Testis (tissue), 3 donors: ENCODE measurements around the gene CYB5B. TPM values are rescaled to one million over a fixed set of nuclear protein-coding genes. Genes with fewer than 3 reads are reported as not detected.

Source experiments
- DNase-seq: peaks from one replicate; pipeline ENCODE4 v3.0.0-alpha.2; 2019
- H3K27ac ChIP-seq, 2 donors: fragments of 200-600 bp; sonication (generic); one replicate each; pipeline ENCODE4 v1.5.1; 2019
- H3K27me3 ChIP-seq: fragments of 200-600 bp; sonication (generic); one replicate; pipeline ENCODE4 v1.5.1; 2019
- H3K36me3 ChIP-seq: fragments of 200-600 bp; sonication (generic); one replicate; pipeline ENCODE4 v1.5.1; 2017; ENCODE audit warnings: low read depth; ENCODE audit errors: missing control alignments
- H3K4me1 ChIP-seq: fragments of 200-600 bp; sonication (generic); one replicate; pipeline ENCODE4 v1.5.1; 2019
- H3K4me3 ChIP-seq, 2 donors: fragments of 200-600 bp; sonication (generic); one replicate each; pipeline ENCODE4 v1.5.1; 2017 to 2019
- H3K9me3 ChIP-seq: fragments of 200-600 bp; sonication (generic); one replicate; pipeline ENCODE4 v1.5.1; 2017
- POLR2A ChIP-seq: fragments of 450-650 bp; IDR thresholded peaks from one replicate; pipeline ENCODE4 v1.6.1; 2017; ENCODE audit warnings: antibody characterized with exemption, mild to moderate bottlenecking, moderate library complexity
- WGBS, 2 donors: methylation state at CpG; one replicate each; pipeline ENCODE4 v1.1.5; 2018; 5-methylcytosine and 5-hydroxymethylcytosine counted together
- intact Hi-C: fragments of 100-400 bp; cut with DNase I; formaldehyde crosslinking; loops from one replicate; pipeline ENCODE4 v1.15.1; 2023; ENCODE audit warnings: low total_unique reads
- polyA plus RNA-seq: library from polyadenylated mRNA; stranded (reverse); fragments of 350-450 nt; fragmentation: Illumina TruSeq; extraction: RNeasy Lipid Tissue Mini Kit (QIAGEN cat#74804); gene quantifications from one replicate; pipeline ENCODE4 v1.2.3, GENCODE V29; 2014; ENCODE audit warnings: low read depth, low replicate concordance; ENCODE audit not compliant: insufficient read depth
- total RNA-seq, 2 donors: library from RNA; depleted of rRNA; stranded (reverse); fragments of >200 nt; gene quantifications; one replicate each; pipeline ENCODE4 v1.2.3, GENCODE V29; 2016
- TF ChIP-seq, protein P1 (sequence below), 3 experiments: fragments of 450-650 bp in 2 of 3; fragments of 200-600 bp in 1 of 3; sonication (generic) in 1 of 3; IDR thresholded peaks; one replicate each; pipeline ENCODE4 v1.5.1; 2016 to 2019; ENCODE audit warnings: antibody characterized with exemption in 3 of 3, mild to moderate bottlenecking in 2 of 3, moderate library complexity in 1 of 3

CYB5B gene
- total and polyA plus RNA-seq, 3 donors from 2014 or later = 65.8 to 91.9 (median 85.0) TPM

DNA sequence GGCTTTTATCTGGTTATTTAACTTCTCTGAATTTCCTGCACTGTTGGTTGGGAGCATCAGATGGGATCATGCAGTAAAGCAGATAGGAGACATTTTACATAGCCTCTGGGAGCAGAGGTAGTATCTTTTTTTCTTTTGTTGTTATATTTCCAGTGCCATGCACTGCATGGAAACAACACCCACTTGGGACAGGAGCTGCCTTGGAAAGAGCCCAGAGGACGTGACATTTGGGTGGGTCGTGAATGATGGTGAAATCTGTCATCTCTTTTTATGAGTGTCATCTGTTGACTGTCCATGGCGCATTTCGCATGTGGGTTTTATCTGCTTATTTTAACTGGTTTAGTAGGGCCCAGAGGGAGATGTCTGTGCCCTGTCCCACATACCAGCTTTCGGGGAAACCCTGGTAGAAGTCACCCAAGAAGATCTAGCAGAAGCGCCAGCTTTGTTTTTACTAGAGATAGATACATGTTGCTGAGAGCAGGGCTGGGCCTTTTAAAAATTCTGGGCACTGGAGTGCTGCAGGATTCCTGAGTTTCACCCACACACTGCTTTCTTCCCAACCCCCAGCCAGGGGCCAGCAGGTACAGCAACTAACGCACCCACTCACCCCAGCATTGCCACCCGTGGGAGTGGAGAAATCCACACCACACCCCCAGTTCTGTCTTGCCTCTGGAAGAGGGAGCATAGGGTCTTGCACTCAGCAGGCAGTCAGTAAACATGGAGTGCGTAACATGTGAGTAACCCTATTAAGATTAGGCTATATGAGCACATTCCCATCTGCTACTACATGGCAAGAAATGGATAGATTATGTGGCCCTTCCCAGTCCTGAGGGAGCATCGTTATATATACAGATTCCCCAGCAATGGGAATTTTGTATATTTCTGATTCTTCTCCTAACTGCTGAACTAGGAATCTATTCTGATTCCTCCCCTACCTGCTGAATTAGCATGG, 30.2 kb upstream of the CYB5B start:
- H3K4me1 ChIP-seq = peaks cover 7% of the 10 kb centered on the region
- no peaks in the 10 kb centered on the region for H3K9me3 ChIP-seq
- no peaks in the 10 kb centered on the region for H3K36me3 ChIP-seq
- TF ChIP-seq, protein P1, sequence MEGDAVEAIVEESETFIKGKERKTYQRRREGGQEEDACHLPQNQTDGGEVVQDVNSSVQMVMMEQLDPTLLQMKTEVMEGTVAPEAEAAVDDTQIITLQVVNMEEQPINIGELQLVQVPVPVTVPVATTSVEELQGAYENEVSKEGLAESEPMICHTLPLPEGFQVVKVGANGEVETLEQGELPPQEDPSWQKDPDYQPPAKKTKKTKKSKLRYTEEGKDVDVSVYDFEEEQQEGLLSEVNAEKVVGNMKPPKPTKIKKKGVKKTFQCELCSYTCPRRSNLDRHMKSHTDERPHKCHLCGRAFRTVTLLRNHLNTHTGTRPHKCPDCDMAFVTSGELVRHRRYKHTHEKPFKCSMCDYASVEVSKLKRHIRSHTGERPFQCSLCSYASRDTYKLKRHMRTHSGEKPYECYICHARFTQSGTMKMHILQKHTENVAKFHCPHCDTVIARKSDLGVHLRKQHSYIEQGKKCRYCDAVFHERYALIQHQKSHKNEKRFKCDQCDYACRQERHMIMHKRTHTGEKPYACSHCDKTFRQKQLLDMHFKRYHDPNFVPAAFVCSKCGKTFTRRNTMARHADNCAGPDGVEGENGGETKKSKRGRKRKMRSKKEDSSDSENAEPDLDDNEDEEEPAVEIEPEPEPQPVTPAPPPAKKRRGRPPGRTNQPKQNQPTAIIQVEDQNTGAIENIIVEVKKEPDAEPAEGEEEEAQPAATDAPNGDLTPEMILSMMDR (IDR thresholded peaks at IDR 0.05) = no peak
- TF ChIP-seq POLR2A = no peak
- no peak for DNase-seq
- WGBS, 2 donors = 83 to 87% methylated on average over 10 of the region's 10 CpGs
- intact Hi-C loops = loop anchor here (10.0 kb wide), 1 partner anchor 361 kb away; the partner anchor contains the start of gene NOB1
- H3K27ac ChIP-seq = no peak overlapping the region
- no peaks in the 10 kb centered on the region for H3K27me3 ChIP-seq
- H3K4me3 ChIP-seq = no peak overlapping the region

DNA sequence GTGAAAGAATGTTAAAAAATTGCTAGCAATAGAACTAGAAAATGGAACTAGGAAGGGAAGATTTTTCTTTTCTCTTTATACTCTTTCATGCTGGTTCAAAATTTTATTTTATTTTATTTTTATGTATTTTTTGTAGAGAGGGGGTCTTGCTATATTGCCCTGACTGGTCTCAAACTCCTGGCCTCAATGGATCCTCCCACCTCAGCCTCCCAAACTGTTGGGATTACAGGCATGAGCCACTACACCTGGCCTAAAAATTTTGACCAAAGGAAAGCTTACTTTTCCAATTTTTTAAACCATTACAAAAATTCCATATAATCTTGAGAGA, 28.6 kb upstream of the CYB5B start:
- TF ChIP-seq POLR2A = no peak
- TF ChIP-seq, protein P1 (IDR thresholded peaks at IDR 0.05) = no peak
- H3K27me3 ChIP-seq = no peaks in the 10 kb centered on the region
- H3K4me1 ChIP-seq = peaks cover 7% of the 10 kb centered on the region
- intact Hi-C loops = loop anchor here (10.0 kb wide), 1 partner anchor 359 kb away; the partner anchor contains the start of gene NOB1
- H3K27ac ChIP-seq = peak overlapping the region in 1 of 2 donors; percentile 86
- DNase-seq = no peak
- H3K4me3 ChIP-seq = no peak overlapping the region
- H3K9me3 ChIP-seq = no peaks in the 10 kb centered on the region
- H3K36me3 ChIP-seq = no peaks in the 10 kb centered on the region

DNA sequence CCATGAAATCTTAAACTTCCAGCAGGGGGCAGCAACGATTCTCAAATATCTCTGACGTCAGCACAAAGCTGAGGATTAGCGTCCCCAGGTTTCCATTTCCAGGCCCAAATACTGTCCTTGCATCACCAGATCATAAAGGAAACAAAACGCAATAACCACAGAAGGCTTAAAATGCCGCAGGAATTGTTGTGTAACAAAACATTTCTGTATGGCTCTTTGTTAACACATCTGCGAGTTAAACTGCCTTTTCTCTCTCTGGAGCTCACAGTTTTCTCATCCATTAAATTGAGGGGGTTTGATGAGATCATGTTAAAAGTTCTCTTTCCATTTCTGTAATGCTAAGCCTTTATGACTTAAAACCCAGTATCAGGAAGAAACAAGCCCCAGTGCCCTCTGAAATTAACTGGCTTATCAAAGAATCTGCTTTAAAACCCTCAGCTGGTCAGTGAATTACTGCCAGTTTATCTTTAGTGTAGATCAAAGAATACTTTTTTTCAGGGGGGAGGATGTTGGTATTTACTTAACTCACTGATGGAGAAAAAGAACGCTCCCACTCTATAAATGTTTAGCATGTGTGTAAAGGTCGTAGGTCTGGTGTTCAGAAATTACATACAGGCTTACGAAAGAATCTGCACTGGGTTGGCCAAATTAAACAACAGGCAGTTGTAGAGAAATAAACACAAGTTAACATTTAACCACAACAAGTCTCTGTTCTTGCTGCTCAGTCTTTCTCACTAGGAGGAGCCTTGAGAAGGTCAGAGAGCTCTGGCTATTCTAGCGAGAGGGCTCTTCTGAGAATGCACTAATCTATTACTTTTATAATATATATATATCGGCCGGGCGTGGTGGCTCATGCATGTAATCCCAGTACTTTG, 28.0 kb upstream of the CYB5B start:
- intact Hi-C loops = loop anchor here (10.0 kb wide), 1 partner anchor 358 kb away; the partner anchor contains the start of gene NOB1
- Histone ChIP-seq H3K27me3 (no peaks in the 10 kb centered on the region), H3K4me3 (no peak overlapping the region), H3K4me1 (peaks cover 7% of the 10 kb centered on the region), H3K36me3 (no peaks in the 10 kb centered on the region), H3K27ac (peak overlapping the region; percentile 22 to 86), H3K9me3 (no peaks in the 10 kb centered on the region)
- no peak for TF ChIP-seq POLR2A
- TF ChIP-seq, protein P1 (IDR thresholded peaks at IDR 0.05) = peak; percentile 85 to 90 (median 87)
- WGBS, 2 donors = 33 to 37% methylated on average over 13 of the region's 13 CpGs
- DNase-seq = peak; percentile 89

DNA sequence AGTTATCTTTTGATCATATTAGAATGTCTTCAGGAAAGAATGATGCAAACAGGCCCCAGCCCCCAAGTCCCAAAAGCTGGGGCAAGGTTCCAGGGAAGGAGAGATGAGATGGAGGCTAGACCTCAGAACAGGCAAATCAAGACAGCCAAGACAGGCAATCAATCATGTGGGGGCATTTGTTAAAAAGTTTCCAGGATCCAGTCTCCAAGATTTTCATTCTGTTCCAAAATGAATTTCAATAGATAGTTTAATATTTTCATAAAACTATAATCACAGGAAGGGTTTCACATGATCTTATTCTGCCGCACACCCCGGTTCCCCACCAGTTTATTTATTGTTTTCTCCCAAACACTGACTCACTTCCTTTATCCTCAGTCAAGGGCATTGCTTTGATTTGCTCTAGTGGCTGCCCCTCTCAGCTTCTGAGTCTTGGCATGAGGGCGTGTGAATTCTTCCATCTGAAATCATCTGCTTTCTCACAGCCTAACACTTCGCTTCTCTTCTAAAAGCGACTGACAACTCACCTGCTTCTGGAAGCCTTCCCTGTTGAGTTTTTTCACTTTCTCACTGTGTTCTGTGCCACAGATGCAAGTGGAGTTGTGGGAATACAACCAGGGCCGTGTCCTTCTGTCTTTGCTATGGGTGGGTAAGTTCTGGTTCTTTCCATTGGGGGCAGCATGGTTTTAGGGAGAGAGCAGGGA, 26.4 kb upstream of the CYB5B start:
- TF ChIP-seq, protein P1 (IDR thresholded peaks at IDR 0.05) = peak; percentile 28 to 75 (median 46)
- no peak for TF ChIP-seq POLR2A
- peak; percentile 67 for DNase-seq
- no peaks in the 10 kb centered on the region for H3K9me3 ChIP-seq
- H3K27ac ChIP-seq = peak overlapping the region in 1 of 2 donors; percentile 42
- H3K4me3 ChIP-seq = no peak overlapping the region
- intact Hi-C loops = loop anchor here (10.0 kb wide), 1 partner anchor 357 kb away; the partner anchor contains the start of gene NOB1
- H3K4me1 ChIP-seq = peaks cover 7% of the 10 kb centered on the region
- WGBS, 2 donors = 48 to 55% methylated on average over 6 of the region's 6 CpGs
- H3K36me3 ChIP-seq = no peaks in the 10 kb centered on the region
- no peaks in the 10 kb centered on the region for H3K27me3 ChIP-seq
